GM12878 (cell line): Measurements from ENCODE around the gene CUTA. TPM values are rescaled to one million over a fixed set of nuclear protein-coding genes. Genes with fewer than 3 reads are reported as not detected.

ENCODE experiments used
- CHD2 ChIP-seq: IDR thresholded peaks from 2 replicates; pipeline ENCODE4 v1.6.1; 2011; ENCODE audit warnings: low read depth, low read length, improper control_type of control experiment, borderline replicate concordance
- CREB1 ChIP-seq: IDR thresholded peaks from 2 replicates; pipeline ENCODE4 v1.6.1; 2012; ENCODE audit warnings: low read depth, mild to moderate bottlenecking, inconsistent platforms
- EGR1 ChIP-seq, 2 experiments: IDR thresholded peaks; 1 replicate in 1 of 2; 2 replicates in 1 of 2; pipeline ENCODE4 v1.6.1; 2011 to 2012; ENCODE audit warnings: low read depth in 2 of 2, low read length in 2 of 2, borderline replicate concordance in 1 of 2, mild to moderate bottlenecking in 1 of 2, moderate library complexity in 1 of 2
- GABPA ChIP-seq: IDR thresholded peaks from 2 replicates; pipeline ENCODE4 v1.6.1; 2014; ENCODE audit warnings: antibody characterized with exemption, low read depth, mild to moderate bottlenecking, inconsistent platforms
- JUNB ChIP-seq: IDR thresholded peaks from 2 replicates; pipeline ENCODE4 v1.6.1; 2016; ENCODE audit warnings: antibody characterized with exemption, mild to moderate bottlenecking
- NFYB ChIP-seq: IDR thresholded peaks from 2 replicates; pipeline ENCODE4 v1.6.1; 2011; ENCODE audit warnings: low read depth, mild to moderate bottlenecking, low read length, improper control_type of control experiment, moderate library complexity; ENCODE audit not compliant: insufficient read depth
- PAX8 ChIP-seq: fragments of 450-650 bp; IDR thresholded peaks from 2 replicates; pipeline ENCODE4 v1.6.1; 2017; ENCODE audit warnings: mild to moderate bottlenecking, moderate library complexity
- POLR2AphosphoS5 ChIP-seq: IDR thresholded peaks from 2 replicates; pipeline ENCODE4 v1.6.1; 2011; ENCODE audit warnings: mild to moderate bottlenecking, low read length, inconsistent platforms
- POU2F2 ChIP-seq: IDR thresholded peaks from 3 replicates; pipeline ENCODE4 v1.6.1; 2011; ENCODE audit warnings: low read depth, mild to moderate bottlenecking, low read length, borderline replicate concordance
- RUNX3 ChIP-seq: IDR thresholded peaks from 2 replicates; pipeline ENCODE4 v1.6.1; 2012; ENCODE audit warnings: low read length, inconsistent platforms
- SIN3A ChIP-seq: IDR thresholded peaks from 2 replicates; pipeline ENCODE4 v1.6.1; 2012; ENCODE audit warnings: low read depth, low read length, improper control_type of control experiment
- SP1 ChIP-seq: IDR thresholded peaks from one replicate; pipeline ENCODE4 v1.6.1; 2011; ENCODE audit warnings: low read depth, low read length
- SRF ChIP-seq, 2 experiments: IDR thresholded peaks; 2 replicates each; pipeline ENCODE4 v1.6.1; 2011; ENCODE audit warnings: low read depth in 2 of 2, low read length in 2 of 2, mild to moderate bottlenecking in 1 of 2, moderate library complexity in 1 of 2
- SUZ12 ChIP-seq: fragments of 200-600 bp; sonication (generic); IDR thresholded peaks from one replicate; pipeline ENCODE4 v1.6.1; 2018; ENCODE audit warnings: antibody characterized with exemption, mild to moderate bottlenecking; ENCODE audit not compliant: unreplicated experiment
- TCF7 ChIP-seq: IDR thresholded peaks from 2 replicates; pipeline ENCODE4 v1.6.1; 2014; ENCODE audit warnings: antibody characterized with exemption, borderline replicate concordance
- WRNIP1 ChIP-seq: IDR thresholded peaks from 2 replicates; pipeline ENCODE4 v1.6.1; 2011; ENCODE audit warnings: low read depth, low read length, improper control_type of control experiment, borderline replicate concordance
- YY1 ChIP-seq: IDR thresholded peaks from 2 replicates; pipeline ENCODE4 v1.6.1; 2011; ENCODE audit warnings: low read depth, mild to moderate bottlenecking, low read length
- ZSCAN29 ChIP-seq: fragments of 450-650 bp; IDR thresholded peaks from 2 replicates; pipeline ENCODE4 v1.6.1; 2017; ENCODE audit warnings: mild to moderate bottlenecking, moderate library complexity
- polyA plus RNA-seq, 11 experiments: library from polyadenylated mRNA; depleted of rRNA in 4 of 11; unstranded in 6 of 11; stranded (reverse) in 5 of 11; fragments of >200 nt; fragmentation: Nextera tagmentation in 4 of 11; fragmentation: Illumina TruSeq in 1 of 11; extraction: Ambion mirVana in 4 of 11; extraction: Trizol in 1 of 11; gene quantifications; 1 replicate in 1 of 11; 2 replicates in 10 of 11; pipeline versions ENCODE4 v1.2.1 to v1.2.3, GENCODE V29; 2011 to 2016; ENCODE audit warnings: inconsistent platforms in 2 of 11, missing spikeins in 2 of 11, low read depth in 1 of 11
- total RNA-seq, 4 experiments: library from RNA; depleted of rRNA in 3 of 4; stranded (reverse); fragments of >200 nt in 3 of 4; fragmentation: Illumina TruSeq in 1 of 4; extraction: Trizol in 1 of 4; gene quantifications; 2 replicates each; pipeline versions ENCODE4 v1.2.1 to v1.2.3, GENCODE V29; 2013 to 2021
- TF ChIP-seq, protein P1 (sequence below): fragments of 450-650 bp; IDR thresholded peaks from 2 replicates; pipeline ENCODE4 v1.6.1; 2017; ENCODE audit warnings: low read depth, mild to moderate bottlenecking, moderate library complexity
- TF ChIP-seq, protein P2 (sequence below): IDR thresholded peaks from 2 replicates; pipeline ENCODE4 v1.6.1; 2011; ENCODE audit warnings: borderline replicate concordance, low read depth, mild to moderate bottlenecking, moderate library complexity, low read length; ENCODE audit not compliant: insufficient read depth, poor library complexity, severe bottlenecking
- TF ChIP-seq, protein P3 (sequence below): fragments of 450-650 bp; formaldehyde crosslinking; IDR thresholded peaks from 2 replicates; pipeline ENCODE4 v1.4.0; 2022; ENCODE audit warnings: mild to moderate bottlenecking, moderate library complexity
- TF ChIP-seq, protein P4 (sequence below): IDR thresholded peaks from 2 replicates; pipeline ENCODE4 v1.6.1; 2012; ENCODE audit warnings: low read depth, low read length, improper control_type of control experiment

The CUTA gene
- total and polyA plus RNA-seq, 10 of the 15 experiments (the other 5 are each of a cell fraction or from before 2014, with no cell fraction given) = 102 to 293 (median 189) TPM

DNA sequence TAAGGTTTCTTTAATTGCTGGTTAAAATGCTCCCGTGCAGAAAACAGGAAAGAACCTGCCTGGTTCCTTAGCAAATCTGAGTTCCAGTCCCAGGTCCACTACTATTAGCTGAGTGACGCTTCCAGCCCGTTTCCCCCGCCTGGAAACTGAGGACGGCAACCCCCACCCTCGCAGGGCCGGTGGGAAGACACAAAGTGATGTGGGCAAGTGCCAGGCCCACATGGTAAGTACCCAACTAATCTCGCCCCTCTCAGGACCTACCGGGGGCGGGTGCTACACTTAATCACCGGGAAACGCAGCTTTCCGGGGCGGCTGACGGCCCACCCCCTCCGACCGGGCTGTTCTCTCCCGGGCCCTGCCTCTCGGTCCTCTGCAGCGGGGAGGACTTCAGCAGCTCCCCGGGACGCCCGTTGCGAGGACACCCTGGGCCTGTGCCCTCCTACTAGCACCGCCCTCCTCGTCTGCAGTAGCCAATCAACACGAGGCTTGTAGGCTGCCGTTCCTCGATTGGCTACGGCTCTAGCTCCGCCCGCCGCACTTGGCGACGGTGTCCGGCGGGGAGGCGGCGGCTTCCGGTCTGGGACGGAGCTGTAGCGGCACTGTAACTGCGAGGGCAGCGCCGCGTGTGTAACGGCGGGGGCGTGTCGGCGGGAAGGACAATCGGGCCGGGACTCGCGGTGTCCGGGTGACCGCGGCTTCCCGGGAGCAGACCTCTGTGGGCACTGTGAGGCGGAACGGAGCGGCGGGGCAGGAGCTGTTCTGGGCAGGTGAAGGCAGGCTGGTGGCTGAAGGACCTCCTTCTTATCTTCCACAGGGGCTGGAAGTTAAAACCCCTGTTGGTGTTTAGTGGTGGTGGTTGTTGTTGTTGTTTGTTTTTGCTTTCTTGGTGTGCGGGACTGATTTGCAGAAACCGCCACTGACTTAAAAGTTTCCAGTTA lies 36.4 kb upstream of the CUTA start, which contains the start of gene ZBTB9 (continued):
- TF ChIP-seq POU2F2 (peak; percentile 39; the same call in 1 of the 3 replicates), CHD2 (peak; percentile 90), EGR1 (IDR thresholded peaks at IDR 0.05; ENCODE audit: borderline replicate concordance in 1 of 2, low read depth in 2 of 2, low read length in 2 of 2) (peak in 1 of 2 experiments; percentile 88; a peak in 1 of 3 replicates), TCF7 (no peak), GABPA (peak; percentile 90), ZSCAN29 (0 out of 2 replicates have a peak, but pooled peaks have one; percentile 6), WRNIP1 (no peak), SIN3A (peak; percentile 50; the same call in 1 of the 2 replicates), POLR2AphosphoS5 (peak; percentile 87), RUNX3 (peak; percentile 25; the same call in 1 of the 2 replicates), YY1 (peak; percentile 47; the same call in 1 of the 2 replicates), CREB1 (peak; percentile 85), SUZ12 (no peak), SRF (IDR thresholded peaks at IDR 0.05; ENCODE audit: low read depth in 2 of 2, low read length in 2 of 2) (peak; percentile 30 to 39; a peak in 1 of 4 replicates), NFYB (peak; percentile 74; the same call in 1 of the 2 replicates), PAX8 (no peak), SP1 (peak; percentile 95), JUNB (no peak)
- TF ChIP-seq, protein P1, sequence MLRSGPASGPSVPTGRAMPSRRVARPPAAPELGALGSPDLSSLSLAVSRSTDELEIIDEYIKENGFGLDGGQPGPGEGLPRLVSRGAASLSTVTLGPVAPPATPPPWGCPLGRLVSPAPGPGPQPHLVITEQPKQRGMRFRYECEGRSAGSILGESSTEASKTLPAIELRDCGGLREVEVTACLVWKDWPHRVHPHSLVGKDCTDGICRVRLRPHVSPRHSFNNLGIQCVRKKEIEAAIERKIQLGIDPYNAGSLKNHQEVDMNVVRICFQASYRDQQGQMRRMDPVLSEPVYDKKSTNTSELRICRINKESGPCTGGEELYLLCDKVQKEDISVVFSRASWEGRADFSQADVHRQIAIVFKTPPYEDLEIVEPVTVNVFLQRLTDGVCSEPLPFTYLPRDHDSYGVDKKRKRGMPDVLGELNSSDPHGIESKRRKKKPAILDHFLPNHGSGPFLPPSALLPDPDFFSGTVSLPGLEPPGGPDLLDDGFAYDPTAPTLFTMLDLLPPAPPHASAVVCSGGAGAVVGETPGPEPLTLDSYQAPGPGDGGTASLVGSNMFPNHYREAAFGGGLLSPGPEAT = peak; percentile 54; the same call in 1 of the 2 replicates
- TF ChIP-seq, protein P2, sequence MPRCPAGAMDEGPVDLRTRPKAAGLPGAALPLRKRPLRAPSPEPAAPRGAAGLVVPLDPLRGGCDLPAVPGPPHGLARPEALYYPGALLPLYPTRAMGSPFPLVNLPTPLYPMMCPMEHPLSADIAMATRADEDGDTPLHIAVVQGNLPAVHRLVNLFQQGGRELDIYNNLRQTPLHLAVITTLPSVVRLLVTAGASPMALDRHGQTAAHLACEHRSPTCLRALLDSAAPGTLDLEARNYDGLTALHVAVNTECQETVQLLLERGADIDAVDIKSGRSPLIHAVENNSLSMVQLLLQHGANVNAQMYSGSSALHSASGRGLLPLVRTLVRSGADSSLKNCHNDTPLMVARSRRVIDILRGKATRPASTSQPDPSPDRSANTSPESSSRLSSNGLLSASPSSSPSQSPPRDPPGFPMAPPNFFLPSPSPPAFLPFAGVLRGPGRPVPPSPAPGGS = peak; percentile 48
- TF ChIP-seq, protein P3, sequence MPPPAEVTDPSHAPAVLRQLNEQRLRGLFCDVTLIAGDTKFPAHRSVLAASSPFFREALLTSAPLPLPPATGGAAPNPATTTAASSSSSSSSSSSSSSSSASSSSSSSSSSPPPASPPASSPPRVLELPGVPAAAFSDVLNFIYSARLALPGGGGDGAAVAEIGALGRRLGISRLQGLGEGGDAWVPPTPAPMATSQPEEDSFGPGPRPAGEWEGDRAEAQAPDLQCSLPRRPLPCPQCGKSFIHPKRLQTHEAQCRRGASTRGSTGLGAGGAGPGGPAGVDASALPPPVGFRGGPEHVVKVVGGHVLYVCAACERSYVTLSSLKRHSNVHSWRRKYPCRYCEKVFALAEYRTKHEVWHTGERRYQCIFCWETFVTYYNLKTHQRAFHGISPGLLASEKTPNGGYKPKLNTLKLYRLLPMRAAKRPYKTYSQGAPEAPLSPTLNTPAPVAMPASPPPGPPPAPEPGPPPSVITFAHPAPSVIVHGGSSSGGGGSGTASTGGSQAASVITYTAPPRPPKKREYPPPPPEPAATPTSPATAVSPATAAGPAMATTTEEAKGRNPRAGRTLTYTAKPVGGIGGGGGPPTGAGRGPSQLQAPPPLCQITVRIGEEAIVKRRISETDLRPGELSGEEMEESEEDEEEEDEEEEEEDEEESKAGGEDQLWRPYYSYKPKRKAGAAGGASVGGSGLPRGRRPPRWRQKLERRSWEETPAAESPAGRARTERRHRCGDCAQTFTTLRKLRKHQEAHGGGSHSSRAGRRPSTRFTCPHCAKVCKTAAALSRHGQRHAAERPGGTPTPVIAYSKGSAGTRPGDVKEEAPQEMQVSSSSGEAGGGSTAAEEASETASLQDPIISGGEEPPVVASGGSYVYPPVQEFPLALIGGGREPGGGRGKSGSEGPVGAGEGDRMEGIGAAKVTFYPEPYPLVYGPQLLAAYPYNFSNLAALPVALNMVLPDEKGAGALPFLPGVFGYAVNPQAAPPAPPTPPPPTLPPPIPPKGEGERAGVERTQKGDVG (CRISPR knock-in tag) = no peak
- TF ChIP-seq, protein P4, sequence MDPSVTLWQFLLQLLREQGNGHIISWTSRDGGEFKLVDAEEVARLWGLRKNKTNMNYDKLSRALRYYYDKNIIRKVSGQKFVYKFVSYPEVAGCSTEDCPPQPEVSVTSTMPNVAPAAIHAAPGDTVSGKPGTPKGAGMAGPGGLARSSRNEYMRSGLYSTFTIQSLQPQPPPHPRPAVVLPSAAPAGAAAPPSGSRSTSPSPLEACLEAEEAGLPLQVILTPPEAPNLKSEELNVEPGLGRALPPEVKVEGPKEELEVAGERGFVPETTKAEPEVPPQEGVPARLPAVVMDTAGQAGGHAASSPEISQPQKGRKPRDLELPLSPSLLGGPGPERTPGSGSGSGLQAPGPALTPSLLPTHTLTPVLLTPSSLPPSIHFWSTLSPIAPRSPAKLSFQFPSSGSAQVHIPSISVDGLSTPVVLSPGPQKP = peak; percentile 58; the same call in 1 of the 2 replicates
